ENCODE results near the gene ERLIN1.

The ERLIN1 gene

DNA sequence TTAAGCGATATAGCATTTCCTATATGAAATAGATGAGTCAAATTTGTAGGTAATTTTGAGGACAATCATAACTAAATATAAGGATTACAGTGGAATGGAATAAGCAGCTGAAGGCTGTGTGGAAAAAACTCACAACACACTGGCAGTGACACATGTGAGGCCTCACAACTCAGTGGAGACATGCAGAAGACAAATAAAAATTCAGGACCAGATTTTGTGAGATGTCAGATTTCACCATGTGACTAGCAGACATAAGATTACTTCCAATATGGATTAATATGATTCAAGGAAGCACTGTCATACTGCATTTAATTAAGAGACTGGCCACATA lies 17.6 kb downstream of the ERLIN1 start:
- no peak for DNase-seq

DNA sequence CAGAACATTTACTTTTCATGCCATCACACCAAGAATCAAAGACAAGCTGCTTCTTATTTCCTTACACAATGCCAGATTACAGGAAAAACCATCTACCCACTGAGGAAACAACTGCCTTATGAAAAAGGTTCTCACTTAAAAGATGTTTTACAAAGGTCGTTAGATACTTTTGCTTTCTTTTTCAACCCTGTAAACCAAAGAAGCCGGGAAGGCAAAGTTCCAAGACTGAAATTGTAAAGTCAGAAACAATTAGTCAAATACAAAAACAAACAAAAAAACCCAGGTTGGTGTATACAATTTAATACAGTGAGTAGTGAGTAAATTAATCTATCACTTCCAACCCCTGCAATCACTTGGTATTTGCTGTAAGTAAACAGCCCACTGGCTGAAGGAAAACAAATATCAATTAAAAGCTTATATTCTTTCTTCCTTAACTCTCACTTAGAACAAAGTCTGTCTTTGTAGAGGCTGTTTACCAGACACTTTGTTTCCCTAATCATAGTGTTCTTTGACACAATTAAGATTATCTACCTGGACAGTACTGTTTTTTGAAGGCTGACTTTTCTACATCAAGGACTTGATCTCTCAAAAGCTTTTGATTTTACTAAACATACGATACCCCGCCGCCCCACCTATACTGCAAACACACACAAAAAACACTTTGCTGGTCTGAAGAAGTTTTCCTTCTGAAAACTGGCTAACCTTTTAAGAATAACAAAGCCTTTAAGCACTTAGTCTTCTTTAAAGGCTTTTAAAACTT lies 18.1 kb downstream of the ERLIN1 start:
- no peak for DNase-seq

DNA sequence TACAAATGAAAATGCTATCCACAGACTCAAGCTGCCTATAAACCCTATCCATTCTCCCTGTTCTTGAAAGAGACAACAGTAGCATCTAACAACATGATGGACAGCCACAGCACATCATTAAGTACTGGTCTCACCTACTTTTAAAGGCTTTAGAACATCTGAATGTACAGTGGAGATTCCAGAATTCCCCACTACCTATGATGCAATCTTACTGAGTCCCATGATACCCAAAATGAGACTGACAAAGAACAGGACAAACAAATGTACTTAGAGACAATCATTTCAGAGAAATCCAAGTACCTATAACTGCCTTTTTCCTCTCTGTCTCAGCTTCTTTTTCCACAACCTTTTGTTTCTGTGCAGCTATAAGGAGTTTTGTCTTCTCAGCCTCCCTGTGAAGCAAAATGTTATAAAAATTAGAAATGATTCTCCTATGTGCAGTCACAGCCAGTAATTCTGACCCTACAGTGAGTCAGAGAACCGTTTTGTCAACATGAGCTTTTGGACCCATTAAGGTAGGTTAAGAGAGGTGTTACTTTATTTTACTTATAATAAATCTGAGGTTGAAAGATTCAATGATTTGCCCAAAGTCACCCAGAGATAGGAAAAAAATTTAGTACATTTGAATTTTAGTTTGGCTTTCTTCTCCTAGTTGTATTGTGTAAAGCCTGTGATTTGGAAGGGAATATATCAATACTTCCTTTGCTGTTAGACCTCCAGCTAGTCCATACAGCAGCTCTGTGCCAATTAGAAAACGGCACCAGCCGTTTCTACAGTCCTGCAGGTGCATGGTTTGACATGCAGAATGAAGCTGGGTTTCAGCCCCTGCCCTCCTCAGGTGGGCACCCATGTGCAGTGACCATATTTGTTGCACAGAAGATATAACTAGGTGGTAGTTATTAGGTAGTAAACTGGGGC lies 21.9 kb downstream of the ERLIN1 start:
- no peak for DNase-seq

DNA sequence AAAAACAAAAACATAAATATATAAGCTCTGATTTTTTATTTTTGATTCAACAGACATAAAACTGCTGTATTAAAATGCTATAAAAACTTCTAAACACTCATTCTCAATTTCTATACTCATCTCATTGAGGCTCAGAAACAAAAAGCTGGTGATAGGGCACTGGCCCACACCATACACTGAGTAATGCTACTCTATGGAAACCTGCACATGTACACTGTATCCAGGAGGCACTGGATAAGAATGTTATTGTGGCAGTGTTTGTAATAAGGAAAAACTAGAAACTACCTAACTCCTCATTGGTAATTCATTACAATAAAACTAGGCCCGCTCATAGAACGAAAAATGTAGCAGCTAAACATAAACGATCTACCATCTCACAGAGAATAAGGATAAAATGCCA lies 23.1 kb downstream of the ERLIN1 start:
- no peak for DNase-seq

DNA sequence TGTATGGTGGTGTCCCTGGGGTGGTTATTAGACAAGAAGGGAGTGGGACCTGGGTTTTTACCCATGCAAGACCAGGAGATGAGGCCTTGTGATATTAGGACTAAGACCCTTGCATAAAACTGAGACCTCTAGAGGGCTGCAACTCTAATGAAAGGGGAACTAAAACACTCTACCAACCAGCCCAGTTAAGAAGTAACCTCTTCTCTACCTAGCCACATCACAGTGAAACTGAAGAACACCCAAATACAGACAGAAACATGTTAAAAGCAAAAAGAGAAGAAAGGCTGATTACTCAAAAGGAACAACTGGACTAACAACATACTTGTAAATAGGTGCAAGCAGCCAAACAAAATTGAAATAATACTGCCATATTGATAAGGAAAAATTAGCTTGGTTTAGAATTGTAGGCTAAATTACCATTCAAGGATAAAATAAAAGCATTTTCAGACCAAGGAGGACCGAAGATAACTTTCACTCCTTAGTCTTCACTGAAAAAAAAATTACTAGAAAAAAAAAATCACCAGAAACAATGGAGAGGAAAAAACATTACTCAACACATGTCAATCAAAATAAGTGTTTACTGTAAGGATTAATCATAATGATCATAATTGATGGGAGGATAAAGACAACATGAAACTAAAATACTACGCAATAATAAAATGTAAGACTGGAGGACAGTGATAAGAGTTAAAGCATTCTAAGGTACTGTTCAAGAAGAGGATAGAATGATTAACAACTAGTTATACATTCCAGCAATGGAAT lies 27.6 kb downstream of the ERLIN1 start:
- no peak for DNase-seq

DNA sequence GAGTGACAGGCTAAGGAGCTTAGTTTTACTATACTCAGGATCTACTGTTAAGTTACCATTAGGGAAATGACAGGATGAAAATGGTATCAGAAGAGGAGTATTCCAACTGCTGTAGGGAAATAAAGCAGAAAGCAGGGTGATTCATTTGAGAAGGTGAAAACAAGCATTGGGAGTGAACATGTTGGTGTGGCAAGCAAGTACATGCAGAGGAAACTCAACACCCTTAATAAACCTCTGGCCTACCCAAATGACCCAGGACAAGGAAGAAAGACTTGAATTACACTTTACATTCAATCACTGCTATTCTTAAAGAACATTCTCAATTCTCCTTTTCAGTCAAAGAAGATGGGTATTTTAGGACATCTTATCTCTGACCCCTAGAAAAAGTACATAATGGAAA lies 28.7 kb downstream of the ERLIN1 start:
- no peak for DNase-seq

DNA sequence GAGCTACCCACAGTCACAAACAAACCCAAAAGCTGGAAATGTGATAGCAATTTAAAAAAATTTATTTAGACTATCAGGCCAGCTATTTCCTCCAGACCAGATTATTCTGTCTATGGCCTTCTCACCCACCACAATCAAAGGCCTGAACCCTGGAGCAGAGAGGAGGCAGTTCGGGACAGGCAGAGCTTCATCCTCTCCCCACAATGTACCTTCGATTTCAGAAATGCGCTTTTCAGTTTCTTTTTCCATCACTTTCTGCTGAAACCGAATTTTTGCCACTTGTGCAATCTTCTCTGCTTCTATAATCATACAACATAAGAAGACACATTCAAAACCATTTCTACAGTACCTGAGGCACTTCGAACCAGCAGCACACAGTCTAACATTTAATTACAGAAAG lies 29.9 kb downstream of the ERLIN1 start:
- no peak for DNase-seq

DNA sequence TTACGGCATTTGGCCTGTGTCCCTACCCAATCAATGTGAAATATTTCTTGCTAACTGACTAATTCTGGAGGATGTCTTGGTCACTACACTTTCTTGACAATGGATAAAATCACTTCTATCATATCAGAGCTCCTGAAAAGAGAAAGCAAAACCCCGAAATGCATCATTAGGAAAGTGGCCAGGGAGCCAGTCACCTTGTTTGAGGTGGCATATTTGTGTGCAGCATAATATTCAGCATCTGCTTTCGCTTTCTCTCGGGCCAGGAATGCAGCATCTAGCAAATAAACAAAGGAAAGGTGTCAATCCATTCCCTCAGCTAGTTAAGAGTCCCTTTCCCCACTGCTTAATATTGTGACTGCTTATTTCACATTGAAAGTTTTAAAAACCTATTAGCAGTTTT lies 31.2 kb downstream of the ERLIN1 start:
- no peak for DNase-seq

DNA sequence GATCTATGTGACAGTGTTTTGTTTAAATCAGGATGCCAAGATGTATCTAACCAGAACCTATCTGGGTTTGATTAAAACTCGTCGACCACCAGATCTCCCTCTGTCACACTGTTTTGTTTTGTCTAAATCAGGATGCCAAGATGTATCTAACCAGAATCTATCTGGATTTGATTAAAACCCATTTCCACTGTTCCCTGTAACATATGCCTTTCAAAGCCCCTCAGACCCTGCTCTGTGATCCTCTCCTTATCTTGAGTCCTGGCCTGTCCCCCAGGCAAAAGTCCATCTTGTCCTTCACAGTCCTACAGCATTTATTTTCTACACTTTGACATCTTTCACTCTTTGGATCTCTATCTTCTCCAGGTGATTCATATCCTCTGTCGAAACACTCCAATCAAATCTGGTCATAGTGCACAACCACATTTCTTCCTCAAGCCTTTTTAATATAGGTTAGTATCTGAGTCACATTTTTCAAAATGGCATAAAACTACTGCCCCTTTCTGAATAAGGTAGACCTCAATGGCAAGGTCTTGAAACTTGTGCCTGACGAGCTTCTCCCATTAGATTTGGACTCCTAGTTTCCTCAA lies 32.5 kb downstream of the ERLIN1 start:
- no peak for DNase-seq

DNA sequence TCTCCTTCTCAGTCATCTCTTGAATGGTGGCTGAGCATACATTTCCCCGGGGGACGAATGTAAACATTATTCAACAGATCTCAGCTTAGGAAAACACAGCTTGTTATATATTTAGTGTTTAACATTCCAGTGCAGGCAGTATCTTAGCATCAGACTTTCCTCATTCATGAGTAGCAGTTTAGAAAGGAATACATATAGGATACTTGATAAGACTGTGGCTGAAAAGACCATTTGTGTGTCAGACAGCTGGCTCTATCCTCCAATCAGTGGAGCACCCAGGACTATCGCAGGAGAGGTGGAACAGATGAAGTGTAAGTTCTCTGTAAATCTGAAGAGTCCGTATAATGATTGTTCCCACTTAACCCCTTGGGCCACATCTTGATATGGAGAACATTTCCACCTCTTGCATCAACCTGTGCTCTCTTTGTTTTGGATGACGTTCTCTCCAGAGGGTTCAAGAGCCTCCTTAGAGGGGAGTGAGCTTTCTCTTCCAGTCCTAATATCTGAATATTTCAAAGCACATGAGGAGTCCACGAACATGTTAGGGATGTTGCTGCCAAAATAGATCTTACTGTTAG lies 34.0 kb downstream of the ERLIN1 start:
- no peak for DNase-seq

DNA sequence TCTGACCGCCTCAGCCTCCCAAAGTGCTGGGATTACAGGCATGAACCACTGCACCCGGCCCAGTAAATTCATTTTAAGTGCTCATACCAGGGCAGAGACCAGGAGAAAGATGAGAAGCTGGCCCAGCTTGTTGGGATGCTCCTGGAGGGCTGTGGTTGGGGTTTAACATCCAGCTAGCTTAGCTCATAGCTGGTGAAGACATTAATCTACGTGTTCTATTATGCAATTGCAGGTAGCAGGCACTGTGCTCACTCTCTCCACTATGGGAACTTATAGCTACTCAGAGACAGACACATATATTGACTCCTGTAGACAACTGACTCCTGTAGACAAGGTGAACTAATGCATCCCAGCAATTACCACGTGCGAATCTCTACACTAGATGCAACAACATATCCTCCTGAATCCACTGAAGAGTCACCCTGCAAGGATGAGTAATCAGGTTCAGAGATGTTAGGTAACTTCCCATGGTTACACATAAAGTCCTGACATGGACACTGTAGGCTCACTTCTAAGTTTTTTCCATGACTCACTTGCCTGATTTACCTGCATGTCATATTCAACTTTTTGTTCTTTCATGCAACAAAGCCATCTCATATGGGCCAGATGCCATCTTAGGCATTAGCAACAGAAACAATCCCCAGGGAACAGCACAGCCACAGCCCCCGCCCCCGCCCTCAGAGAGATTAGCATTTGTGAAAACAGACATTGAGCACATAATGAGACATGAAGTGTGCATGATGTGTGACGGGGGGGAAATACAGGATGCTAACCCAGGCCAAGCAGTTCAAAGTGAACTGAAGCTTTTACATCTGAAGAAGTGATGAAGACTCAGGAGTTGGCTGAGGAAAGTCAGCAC lies 37.2 kb downstream of the ERLIN1 start:
- DNase-seq = no peak

DNA sequence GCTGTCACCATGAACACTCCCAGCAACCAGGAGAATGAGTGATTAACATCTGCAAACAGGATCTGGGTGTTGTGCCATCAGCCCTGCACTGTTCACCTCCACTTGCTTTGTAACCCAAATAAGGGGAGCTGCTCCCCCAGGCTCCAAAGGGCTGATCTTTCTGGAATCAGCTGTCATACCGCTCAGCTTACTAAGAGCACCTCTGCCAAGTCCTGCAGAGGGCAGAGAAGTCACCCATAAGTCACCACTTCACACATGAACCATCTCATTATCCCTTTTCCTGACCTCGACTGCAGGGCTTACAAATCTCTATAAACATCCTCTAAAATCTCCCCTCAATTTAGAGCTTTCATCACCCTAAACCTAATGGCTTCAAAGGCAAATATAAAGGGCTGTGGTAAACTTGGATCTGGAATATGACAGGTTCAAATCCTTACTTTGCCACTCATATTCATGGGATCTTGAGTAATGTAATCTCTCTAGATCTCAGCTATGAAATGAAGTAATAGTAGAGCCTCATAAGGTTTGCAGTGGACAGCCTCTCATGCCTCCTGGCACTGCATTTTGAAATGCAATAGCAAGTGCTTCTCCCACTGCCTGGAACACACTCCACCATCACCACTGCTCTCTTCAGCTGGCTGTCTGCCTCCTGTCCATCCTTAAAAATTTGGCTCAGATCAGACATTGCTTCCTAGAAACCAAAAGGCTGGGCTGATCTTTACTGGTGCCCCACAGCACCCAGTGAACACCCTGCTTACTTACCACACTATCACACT lies 38.8 kb downstream of the ERLIN1 start:
- DNase-seq = no peak

DNA sequence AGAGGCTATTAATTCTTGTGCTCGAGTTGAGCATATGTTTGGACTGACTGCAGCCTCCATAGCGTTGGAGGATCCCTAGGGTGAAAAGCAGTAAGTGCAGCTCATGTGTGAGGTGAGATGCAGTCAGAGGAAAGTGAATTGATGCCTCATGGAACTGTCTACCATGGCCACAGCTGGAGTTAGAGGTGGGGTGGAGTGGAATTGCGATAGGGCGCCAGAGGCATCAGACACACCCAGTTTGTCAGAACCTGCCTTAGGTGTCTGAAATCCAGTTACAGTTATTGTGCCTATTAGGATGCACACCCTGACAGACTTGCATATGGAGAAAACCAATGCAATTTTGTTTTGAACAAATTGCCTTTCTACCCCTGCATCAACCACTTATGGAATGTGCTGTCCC lies 39.4 kb downstream of the ERLIN1 start:
- no peak for DNase-seq

DNA sequence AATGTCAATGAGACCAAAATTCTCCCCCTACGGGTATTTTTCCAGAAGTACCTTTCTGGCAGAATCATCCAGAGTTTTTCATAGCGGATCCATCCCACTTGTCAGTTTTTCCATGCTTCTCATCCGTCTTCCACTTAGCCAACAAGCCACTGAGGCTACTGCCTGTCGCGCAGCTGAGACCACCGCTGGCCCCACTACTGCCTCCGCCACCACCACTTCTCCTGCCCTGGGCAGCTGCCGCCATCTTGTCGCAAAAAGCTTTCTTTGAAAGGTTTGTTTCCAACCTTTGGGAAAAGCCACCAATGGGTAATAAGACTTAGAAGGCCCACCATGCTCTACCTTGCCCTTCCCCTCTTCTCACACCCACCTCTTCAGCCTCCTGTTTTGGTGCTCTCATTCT lies 42.1 kb downstream of the ERLIN1 start:
- no peak for DNase-seq

DNA sequence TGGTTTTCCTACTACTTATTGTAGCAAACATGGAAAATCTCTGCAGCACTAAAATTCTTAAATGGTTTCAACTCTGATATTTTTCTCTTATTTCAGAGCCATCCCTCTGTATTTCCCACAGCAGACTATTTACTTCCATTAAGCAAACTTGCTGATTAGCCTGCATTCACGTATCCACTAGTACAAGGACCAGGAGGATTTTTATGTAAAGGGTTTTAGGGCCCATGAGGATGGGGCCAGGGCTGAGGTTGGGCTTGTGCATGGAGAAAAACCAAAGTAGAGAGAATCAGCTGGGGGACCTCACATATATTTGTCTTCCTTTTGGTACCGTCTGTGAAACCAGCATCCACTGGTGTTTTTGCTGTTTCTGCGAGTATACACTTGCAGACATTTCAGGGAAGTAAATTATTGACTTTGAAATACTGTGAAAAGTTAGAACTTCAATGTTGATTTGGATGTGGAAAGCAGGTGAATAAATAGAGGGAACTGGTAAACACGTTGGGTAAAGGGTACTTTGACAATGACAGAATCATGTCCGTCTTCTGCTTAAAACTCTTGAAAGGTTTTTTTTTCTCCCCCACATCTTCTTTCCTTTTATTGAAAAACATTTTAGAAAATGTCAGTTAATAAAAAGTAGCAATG lies 44.3 kb downstream of the ERLIN1 start:
- no peak for DNase-seq

DNA sequence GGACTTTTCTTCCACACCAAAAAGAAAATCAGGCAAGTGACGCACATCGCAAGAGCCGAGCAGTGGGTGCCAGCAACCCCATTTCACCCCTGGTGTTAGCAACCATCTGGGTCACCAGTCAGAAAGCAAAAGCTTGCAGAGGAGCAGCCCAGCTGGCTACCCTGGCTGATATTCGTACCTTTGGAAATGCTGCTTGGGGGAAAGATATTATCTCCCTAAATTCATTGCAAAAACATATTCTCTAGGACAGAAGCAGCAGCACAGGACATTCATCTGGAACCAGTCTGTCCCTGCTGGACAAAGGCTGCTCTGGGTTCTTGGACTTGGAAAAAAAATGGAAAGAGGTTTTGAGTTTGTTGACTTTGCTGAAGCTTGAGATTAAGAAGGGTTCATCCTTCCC lies 45.8 kb downstream of the ERLIN1 start:
- DNase-seq = no peak

DNA sequence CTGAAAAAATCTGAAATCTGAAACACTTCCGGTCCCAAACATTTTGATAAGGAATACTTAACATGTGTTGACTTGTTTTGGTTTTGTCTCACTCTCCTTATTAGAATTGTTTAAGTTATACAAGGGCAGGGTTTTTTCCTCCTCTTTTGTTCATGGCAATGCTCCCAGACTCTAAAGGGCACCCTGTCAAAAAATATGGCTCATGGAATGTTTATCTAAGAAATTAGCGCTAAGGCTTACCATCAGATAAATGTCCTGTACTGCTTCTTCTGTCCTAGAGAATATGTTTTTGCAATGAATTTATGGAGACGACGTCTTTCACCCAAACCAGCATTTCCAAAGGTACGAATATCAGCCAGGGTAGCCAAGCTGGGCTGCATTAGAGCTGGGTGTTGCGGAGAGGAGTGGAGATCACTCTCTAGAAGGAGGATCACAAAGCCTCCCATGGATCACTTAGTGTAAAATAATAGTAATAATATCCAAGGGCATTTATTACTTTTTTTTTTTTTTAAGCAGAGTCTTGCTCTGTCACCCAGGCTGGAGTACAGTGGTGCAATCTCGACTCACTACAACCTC lies 46.8 kb downstream of the ERLIN1 start:
- no peak for DNase-seq

DNA sequence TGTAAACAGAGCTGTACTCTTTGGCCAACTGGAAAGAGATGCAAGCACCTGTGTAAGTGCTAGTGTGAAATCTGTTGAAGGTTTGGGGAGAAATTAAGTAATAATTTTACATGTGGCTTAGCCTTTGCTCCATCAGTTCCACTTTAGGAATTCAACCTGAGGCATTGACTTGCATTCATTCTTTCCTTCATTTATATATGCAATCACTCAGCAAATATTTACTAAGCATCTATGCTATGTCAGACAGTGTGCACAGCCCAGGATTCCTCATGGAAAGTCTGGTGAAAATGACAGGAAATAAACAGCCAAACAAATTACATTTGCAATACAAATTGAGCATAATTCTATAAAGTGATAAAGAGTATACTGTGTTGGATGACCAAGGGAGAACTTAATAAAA lies 50.3 kb downstream of the ERLIN1 start:
- no peak for DNase-seq

DNA sequence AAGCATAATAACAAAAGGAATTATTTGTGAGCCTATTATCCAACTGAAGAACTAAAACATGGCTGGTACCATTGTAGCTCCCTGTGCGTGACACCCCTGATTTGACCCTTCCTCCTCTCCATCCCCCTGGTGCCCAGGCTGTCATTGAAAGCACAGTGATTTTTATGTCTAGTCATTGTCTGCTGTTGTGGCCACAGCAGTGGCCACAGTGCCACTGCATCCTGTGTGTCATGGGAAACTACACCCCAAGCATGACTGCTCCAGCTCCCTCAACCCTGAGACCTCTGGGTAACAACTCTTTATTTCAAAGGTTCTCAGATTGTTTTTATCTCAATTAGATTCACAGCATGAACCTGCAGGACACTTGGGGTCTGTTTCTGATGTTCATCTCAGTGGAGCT lies 52.0 kb downstream of the ERLIN1 start:
- no peak for DNase-seq

DNA sequence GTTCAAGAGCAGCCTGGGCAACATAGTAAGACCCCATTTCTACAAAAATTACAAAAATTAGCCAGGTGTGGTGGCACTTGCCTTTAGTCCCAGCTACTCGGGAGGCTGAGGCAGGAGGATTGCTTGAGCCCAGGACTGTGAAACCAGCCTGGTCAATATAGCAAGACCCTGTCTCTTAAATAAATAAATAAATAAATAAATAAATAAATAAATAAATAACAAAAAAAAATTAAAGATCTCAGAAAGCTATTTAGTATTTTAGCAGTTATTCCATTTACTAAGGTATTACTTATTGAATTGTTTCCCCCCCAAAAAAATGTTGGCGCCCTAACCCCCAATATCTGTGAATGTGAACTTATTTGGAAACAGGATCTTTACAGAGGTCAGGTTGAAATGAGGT lies 53.4 kb downstream of the ERLIN1 start:
- DNase-seq = no peak

Data from left hindlimb (tissue), 1 donor.